Hepatic stellate cell (primary cell): Measurements from ENCODE around the gene AUH.

Source experiments
- DNase-seq: peaks from one replicate; pipeline ENCODE4 v3.0.0; 2011; ENCODE audit warnings: low spot score

Gene AUH

DNA sequence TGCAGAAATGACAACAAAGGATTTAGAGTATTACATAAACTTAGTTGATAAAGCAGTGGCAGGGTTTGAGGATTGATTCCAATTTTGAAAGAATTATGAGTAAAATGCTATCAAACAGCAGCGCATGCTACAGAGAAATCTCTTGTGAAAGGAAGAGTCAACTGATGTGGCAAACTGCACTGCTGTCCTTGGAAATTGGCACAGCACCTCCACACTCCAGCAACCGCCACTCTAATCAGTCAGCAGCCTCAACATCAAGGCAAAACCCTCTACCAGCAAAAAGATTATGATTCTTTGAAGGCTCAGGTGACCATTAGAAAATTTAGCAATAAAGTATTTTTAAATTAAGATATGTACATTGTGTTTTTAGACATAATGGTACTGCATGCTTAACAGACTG is 66.4 kb downstream of the AUH start:
- DNase-seq, result no peak

GRCh38 chr9:91291866-91292265 is 69.9 kb downstream of the AUH start:
- DNase-seq, result no peak

DNA sequence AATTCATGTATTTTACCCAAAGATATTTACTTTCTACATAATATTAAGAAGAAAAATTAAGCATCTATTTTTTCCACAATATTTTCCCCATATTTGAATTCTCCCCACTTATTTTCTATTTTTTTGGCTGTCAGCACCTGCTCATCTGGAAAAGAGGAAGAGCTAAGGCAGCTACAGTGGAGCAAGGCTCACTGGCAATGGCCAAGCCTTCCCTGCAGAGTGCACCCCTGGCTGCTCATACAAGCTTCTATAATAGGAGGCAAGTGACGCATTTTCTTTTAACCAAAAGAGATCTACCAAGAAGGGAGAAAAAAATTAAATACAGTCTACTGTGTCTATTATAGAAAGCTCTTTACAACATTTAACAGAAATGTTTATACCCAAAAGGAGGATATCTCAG is 72.5 kb downstream of the AUH start:
- DNase-seq, result no peak

DNA sequence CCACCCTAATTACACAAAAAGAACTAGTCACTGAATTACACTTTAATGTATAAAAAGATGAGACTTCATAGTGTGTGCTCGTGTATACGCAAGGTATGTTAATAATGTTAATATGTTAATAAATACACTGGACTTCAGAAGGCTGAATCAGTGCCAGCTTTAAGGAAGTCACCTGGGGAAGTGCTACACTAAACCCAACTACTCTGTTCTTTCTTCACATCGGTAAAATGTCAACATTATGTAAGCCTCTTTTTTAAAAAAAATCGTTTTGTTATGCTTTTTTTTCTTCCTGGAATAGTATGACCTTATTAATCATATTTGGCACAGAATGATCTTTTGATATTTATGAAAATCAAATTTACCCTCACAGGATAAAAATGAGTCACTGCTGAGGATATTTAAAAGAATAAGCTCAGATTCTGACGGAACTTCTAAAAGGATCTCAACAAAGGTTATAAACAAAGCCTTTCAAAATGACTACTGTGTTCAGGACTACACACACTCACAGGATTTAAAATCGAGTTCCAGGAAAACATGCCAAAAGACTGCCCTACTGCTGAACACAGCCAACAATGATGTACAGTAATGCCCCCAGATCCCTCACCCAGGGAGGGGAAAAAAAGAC is 75.9 kb downstream of the AUH start:
- DNase-seq, result no peak

DNA sequence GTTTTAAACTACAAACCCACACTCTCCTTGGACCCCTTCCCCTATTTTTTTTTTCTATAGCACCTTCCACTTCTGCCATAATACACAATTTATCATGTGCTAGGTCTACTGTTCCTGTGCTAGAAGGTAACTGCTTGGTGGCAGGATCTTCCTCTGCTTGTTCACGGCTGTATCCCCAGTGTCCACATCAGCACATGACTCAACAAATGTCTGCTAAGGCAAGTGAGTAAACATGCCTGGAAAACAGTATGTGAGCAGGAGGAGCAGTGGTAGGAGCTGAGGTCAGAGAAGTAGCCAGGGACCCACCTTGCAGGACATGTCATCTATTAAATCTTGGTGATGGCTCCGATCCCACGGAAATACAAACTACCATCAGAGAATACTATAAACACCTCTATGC is 79.4 kb downstream of the AUH start:
- no peak for DNase-seq

GRCh38 chr9:91279296-91280204 is 82.2 kb downstream of the AUH start:
- DNase-seq, result no peak

DNA sequence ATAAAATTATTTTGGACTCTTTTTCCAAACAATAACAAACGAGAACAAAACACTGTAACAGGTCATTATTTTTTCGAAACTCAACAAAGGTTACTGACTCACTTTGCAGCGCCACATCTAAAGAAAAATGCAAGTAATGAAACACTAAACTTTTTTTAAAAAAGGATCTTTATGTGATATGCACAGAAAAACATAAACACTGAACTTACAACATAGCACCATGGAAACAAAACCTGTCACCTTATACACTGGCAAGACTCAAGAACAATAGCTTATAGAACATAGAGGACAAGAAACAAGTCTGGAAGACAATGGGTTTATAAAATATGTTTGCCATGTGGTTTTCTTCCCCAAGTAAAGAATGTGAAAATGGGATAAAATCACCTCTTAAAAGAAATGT is 85.2 kb downstream of the AUH start:
- no peak for DNase-seq

- DNase-seq, result no peak
Observed at GRCh38 chr9:91275655-91276054, 86.1 kb downstream of the AUH start.

- DNase-seq, result no peak
Observed at GRCh38 chr9:91274949-91275492, 86.7 kb downstream of the AUH start.

DNA sequence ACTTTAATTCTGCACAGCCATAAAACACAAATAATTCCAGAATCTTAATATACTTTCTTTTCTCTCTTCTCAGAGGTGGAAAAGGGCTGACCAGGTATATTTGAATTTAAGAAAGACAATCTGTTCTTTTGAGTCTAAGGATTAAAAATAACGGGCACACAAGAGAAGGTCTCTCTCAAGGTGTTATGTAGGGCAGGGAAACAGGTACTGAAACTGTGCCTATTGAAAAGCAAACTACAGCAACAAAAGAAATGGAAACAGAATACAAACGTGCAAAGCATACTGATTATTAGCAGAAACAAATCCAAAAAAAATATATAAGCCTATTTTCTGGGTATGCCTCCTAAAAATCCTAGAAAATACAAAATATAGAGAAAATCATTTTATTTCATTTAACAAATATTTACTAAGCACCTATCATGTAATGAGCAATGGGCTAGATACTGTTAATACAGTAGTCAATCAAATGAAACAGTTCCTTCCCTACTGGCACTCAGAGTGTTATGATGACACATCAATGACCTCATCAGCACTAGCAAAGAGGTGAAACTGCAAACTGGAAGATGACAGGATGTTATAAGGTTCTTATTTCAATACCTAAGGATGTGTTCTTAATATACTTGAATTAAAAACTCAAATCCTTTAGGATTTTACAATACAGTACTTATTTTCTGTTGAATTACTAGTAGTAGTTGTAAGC is 87.7 kb downstream of the AUH start:
- DNase-seq, result peak; percentile 9

DNA sequence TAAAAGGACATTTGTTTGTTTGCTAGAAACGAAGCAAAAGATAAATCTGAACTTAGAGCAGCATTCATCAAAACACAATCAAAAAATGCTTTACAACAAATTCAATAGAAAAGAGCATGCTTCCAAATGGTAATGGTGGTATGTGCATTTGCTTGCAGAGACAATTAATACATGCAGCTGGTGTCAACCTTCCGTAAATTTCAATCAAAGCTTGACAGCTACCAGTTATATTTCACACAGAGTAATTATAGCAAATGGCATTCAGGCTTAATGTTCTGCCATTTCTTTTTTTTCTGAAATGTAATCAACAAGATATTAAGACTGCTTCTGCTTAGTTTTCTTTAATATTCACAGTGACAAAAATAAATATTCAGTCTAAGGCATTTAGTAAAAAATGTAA is 90.6 kb downstream of the AUH start:
- DNase-seq, result no peak

DNA sequence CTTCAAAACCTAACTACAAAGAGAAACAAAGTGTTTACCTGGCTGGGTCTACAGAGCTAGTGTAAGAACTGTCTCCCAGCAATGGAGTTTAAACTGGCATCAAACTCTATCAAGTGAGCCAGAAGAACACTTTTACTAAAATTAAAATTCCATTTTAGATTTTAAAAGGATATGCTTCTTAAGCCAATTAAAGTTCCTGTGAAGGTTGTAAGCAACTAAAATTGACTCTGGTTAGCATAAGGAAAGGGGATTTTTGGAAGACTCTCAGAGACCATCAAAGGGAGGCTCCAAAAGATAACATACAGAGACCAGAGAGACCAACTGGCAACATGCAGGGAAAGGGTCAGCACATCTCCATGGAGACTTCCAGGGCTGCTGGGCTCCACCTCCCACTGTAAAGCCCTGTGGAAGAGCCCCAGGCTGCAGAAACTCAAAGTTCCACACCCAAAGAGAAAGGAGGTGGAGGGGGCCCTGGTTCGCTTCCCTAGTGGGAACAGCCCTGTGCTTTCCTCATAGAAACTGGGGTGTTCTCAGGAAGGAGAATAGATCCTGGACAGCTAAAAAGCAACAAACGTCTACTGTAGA is 91.7 kb downstream of the AUH start:
- no peak for DNase-seq

DNA sequence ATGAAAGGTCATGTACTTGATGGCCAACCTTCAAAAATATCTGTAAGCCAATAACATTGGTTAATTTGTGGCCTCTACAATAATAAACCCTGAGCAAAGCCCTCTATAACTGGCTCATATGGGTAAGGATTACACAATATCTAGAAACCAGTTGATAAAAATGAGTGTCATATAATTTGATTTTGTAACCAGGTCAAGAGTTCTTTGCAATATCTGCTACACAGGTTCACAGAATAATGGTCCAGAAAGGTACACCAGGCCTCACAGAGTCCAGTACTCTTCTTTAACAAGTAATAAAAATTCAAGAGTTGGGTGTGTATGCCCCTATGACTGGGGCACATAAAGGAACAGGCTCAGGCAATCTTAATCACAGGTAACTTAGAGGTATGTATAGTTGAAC is 95.3 kb downstream of the AUH start:
- no peak for DNase-seq

DNA sequence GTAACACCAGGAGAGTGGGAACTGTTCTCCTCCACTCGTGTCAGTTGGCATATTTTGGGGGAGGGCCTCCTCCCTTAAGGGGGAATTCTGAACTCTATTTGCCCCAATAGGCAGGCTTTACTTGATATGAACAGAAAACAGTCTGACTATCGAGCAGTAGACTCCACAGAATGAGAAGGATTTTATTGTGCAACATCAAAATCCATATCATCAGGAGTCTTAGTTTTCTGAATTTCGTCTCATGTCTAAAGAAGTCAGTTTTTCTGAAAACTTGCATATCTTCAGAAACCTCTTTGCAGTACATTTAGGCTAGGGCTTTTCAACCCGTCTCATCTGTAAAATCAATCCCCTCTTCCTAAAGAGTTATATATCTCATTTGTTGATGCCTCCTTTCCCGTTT is 96.2 kb downstream of the AUH start:
- DNase-seq, result no peak

DNA sequence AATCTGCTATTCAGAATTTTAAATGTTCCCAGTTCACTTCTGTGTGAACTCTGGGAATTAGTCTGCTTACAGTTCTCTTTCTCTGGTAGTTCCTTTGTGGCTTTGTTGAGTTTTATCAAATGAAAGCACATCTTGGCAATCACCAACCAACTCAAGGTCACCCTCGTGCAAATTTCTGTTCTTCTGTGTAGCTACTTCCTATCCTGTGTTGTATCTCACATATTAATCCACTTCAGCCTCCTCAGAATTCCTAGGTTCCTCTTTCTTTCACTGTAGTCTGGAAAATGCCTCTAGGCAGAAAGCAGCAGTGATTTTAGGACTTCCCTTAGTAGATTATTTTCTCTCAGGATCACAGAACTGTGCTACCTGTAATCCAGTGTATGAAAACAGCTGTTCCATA is 100.3 kb downstream of the AUH start:
- DNase-seq, result no peak

DNA sequence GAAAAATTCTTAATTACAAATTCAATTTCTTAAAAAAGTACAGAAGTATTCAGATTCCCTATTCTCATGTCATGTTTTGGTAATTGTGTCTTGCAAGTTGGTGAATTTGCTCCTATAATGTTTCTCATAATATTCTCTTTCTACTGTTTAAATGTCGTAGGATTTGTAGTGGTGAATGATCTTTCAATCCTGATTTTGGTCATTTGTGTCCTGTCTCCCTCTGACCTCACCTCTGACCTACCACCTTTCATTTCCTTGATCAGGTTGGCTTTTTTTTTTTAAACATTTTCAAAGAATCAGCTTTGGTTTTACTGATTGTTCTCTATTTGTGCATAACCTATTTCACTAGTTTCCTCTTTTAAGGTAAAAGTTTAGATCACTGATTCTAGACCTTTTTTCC is 102.6 kb downstream of the AUH start:
- no peak for DNase-seq

- no peak for DNase-seq
Observed at GRCh38 chr9:91258451-91258850, 103.3 kb downstream of the AUH start.

- no peak for DNase-seq
Observed at GRCh38 chr9:91256235-91256634, 105.5 kb downstream of the AUH start.

DNA sequence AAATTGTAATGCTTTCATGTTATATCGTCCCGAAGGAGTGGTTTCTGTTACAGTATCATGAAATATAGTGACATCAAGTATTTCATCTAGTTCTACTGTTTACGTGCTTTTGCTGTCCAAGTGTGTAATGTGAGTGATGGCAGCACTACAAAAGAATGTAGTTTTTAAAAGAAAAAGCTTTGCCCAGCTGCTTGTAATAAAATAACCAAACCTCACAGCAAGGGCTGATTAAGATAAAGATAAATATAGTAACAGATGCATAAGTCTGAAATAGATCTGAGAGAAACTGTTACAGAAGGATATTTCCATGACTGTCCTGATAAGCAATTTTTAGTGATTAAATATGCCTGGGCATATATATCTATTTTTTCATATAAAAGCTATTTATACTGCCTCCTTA is 106.4 kb downstream of the AUH start:
- DNase-seq, result peak; percentile 59

GRCh38 chr9:91253488-91253887 is 108.2 kb downstream of the AUH start:
- DNase-seq, result no peak

DNA sequence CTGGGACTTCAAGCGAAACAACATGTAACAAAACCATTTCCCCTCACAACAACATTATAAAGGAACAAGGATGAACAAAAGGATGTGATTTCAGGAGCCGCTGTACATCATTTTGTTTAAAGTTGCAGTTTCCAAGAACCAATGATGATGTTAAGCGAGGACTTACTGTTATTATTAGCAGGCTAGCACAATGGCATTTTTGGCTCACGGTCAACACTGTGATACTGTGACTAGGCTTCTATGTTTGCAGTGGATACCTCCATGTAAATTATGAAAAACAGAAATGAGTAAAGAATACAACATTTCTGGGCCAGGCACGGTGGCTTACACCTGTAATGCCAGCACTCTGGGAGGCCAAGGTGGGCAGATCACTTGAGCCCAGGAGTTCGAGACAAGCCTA is 113.0 kb downstream of the AUH start:
- no peak for DNase-seq

- no peak for DNase-seq
Observed at GRCh38 chr9:91247278-91247677, 114.4 kb downstream of the AUH start.
